Kasumi-1 (cell line): ENCODE measurements around the gene CHMP1A.
A peak's percentile ranks its signal among the peaks of the same experiment; 100 is the strongest.

Experiments
- DNase-seq, 2 experiments: peaks; one replicate each; lab custom pipeline; 2025; lab: John Stamatoyannopoulos, UW

The CHMP1A gene

DNA sequence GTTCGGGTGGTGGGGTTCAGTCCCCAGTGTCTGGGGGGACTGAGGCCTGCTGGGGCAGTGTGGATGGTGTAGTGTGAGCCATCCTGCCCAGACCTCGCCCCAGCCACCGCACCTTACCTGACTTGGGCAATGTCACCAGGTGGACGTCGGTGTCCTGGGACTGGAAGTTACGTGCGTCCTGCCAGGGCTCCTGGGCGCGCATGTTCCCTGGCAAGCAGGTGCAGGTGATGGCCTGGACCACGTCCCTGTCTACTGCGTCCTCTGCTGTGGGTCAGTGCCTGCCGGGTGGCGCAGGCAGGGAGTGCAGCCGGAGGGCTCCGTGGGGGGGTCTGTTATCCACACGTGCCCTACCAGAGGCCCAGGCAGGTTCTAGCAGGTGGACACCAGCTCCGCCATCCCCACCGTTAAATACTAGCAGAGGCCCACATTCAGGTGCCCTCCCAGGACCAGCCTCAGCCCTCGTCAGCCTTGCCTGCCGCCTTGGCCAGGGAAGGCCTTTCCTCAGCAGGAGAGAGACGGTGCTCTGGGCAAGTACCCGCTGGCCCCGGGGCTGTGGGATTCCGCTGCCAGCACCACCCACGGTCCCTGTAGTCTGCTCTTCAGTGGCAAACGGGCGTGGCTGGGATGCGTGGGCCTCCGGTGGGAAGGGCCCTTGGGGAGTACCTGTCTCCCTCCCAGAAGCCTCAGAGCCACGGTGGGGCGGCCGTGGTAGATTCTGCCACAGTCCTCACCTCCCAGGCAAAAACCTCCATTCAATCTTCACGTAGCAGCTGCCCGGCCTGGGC lies 52.1 kb downstream of the CHMP1A start:
- no peak for DNase-seq

DNA sequence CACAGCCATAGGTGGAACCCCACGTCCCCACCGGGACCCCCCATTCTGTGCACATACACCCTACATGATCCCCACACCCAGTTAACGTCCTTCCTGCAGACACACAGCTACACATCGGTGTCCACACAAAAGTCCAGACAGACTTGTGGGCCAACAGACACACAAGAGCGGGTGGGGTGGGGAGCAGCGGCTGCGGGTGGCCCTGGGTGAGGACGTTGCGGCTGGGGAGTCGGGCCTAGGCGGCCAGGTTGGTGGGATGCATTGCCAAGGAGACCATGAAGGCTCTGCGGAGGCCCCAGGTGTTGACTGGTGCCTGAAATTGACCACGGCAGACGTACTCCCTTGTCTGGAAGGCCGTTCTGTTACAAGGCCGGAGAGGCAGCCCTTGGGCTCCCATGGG lies 52.7 kb downstream of the CHMP1A start:
- DNase-seq, result no peak

DNA sequence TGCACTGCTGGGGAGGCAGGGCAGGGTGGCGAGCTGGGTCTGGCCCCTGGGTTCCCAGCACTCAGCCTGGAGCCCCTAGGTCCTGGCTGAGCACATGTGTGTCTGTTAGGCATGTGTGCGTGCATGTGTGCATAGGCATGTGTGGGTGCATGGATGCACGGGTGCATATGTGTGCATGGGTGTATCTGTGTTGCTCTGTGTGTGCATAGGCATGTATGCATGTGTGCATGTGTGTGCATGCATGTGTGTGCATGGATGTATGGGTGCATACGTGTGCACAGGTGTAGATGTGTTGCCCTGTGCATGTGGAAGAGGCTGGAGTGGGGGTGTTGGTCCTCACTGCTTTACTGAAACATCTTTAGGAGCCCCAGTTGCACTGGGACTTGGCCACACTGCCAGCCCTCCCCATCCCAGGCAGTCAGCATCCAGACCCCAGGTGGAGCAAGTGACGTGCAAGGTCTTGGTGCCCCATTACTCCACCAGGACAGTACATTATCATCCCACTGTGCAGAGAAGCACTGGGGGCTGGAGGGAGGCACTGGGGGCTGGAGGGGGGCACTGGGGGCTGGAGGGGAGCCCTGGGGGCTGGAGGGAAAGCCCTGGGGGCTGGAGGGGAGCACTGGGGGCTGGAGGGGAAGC lies 54.4 kb downstream of the CHMP1A start:
- DNase-seq, result no peak

DNA sequence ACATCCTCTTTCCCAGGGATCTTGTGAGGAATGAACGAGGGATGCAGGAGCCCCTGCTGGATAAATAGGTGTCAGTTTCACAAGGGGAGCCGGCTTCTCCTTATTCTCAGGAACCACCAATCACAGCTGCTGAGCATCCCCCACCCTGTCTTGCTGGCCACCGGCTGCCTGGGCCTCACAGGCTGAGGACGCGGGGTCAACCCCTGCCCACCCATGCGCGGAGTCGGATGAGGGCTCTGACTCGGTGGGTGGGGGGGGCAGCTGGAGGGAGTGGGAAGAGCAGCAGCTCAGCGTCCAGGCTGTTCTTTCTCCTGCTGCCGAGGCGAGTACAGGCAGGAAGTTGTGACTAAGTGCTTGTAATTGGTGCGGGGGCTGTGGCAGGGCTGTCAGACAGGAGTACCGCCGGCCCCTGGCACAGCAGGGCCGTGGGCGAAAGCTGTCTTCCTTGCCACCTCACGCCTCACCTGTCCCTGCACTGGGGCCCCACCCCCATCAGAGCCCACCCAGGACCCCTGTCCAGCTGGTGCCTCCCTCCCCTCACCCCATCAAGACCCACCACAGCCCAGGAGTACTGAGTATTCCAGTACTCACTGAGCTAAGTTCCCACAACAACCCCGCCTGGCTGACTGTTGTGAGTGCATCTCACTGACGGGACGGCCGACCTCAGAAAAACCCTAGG lies 55.1 kb downstream of the CHMP1A start:
- peak; percentile 75 to 81 for DNase-seq

DNA sequence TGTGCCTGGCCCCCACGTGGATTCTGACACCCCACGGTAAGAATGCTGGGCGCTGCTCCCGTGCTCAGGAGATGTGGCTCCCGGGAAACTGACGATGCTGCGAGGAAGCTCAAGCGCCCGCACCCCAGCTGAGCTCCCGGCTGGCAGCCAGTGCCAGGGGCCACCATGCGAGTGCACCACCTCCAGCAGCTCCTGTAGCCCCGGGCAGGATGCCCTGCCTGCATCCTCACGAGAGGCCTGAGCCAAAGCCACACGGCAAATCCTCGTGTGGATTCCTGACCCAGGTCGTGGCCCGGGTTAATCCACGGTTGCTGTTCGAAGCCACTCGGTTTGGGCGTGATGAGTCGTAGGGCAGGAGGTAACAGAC lies 55.6 kb downstream of the CHMP1A start:
- no peak for DNase-seq

DNA sequence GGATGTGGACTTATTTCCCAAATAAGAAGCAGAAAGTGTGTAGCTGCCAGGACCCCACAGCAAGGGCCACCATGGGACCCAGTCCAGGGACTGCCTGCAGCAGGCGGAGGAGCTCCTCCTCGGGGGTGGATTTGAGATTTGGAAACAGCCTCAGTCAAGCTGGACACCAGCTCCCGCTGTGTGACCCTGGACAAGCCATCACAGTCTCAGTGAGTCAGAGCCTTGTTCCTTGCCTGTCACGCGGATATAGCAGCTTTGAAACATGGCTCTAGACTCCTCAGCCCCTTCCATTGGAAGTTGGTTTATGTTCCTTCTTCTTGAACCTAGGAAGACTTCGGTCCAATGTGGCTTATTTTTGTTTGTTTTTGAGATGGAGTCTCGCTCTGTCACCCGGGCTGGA lies 56.6 kb downstream of the CHMP1A start:
- DNase-seq, result no peak

DNA sequence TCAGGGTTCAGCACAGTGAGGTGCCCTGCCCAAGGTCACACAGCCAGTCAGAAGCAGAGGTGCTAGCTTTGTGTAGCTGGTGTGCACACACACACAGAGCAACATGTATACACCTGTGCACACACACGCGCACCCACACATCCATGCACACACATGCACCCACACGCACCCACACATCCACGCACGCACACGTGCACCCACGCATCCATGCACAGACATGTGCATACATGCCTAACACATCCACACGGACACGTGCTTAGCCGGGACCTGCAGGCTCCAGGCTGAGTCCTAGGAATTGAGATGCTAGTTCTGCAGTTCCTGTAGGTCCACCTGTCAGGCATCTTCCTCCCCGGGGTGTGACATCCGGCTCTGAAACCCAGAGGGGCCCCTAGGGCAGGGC lies 57.1 kb downstream of the CHMP1A start:
- no peak for DNase-seq

DNA sequence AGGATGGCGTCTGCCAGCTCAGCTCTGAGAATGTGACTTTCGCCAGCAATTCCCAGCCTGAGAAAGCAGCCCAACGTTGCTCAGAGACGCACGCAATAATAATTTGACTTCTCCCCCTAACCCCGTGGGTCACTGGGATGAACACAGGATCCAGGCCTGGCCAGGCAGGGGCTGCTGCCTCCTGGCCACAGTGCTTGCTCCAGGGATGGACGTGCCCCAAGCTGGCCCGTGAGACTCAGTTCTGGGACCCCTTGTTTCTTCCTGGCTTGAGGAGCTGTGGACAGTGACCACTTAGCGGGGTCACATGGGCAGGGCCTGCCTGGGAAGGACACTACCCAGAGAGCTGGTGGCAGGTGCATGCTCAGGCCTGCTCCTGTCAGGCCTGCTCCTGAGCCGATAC lies 57.6 kb downstream of the CHMP1A start:
- no peak for DNase-seq

DNA sequence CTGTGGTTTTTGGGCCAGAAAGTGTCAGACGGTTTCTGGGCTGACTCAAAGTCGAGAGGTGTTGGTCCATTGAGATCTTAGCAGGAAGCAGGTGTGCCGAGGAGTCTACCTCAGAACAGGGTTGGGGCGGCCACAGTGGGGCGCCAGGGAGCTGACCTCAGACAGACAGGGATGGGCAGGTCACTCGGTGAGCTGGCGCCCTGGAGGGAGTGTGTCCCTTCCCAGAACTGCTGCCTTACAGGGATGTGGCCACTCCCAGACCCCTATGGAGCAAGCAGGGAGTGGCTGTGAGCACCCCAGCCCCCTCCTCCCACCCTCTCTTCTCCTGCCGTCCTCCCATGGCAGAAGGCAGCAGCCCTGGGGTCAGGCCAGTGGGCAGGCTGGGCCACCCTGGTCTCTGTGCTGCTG lies 58.1 kb downstream of the CHMP1A start:
- no peak for DNase-seq

DNA sequence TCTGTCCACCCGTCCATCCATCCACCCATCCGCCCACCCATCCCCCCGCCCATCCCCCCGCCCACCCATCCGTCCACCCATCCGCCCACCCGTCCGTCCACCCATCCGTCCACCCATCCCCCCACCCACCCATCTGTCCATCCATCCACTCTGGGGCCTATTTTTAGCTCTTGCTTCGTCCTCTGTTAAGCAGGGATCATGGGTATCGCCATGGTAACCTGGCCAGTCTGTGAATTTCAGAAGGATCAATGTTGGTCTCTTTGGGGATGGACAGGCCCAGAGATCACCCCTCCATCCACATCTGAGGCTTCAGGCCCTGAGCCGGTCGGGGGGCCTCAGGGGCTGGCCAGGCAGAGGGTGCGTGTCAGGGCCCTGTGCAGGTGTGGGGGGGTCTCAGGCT lies 59.3 kb downstream of the CHMP1A start:
- DNase-seq, result no peak

DNA sequence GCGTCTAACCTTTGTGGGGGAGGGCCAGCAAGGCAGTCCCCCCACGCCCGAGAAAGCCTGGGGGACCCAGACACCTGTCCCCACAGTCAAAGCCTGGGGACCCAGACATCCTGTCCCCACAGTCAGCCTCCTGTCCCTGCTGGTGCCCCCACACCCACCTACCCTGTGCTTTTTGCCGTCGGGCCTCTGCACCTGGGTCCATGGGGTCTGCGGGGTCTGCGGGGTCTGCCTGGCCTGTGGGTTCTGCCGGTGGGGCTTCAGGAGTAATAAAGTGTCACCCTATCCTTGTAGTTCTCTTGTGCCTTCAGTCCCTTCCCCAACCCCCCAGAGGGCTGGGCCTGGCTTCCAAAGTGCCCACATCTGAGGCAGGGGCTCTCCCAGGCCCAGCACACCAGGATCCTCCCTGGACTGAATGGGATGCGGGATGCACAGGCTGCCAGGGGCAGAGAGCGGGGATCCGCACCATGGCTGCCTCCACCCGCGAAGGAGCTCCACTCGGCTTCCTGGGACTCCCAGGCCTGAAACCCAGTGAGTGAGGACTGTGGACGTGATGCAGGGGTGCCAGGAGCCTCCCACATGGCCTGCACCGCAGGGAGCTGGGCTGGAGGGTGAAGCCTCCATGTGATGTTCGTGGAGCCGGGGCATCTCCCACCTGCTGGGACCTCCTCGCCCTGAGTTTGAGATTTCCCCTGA lies 60.4 kb downstream of the CHMP1A start:
- DNase-seq, result no peak

DNA sequence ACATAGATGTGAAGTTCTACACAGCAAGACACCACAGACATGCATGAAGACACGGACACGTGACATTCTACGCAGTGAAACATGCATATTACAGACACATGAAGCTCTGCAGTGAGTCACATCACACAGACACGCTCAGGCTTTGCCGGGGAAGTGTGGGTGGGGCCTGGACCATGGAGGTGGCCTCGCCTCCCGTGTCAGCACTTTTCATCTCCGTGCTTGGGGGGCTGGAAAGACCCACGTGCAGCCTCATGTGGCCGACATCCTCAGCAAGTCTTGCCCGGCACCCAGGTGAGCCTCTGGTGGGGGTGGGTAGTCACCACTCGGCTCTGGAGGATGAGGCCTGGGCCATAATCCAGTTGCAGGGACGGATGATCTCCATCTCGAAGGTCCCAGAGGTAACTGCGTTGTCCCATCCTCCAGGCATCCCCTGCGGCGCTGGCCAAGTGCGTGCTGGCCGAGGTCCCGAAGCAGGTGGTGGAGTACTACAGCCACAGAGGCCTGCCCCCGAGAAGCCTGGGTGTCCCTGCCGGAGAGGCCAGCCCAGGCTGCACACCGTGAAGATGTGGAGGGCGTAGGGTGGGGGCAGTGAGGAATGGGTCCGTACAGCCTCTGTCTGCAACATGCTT lies 61.3 kb downstream of the CHMP1A start:
- DNase-seq, result no peak

DNA sequence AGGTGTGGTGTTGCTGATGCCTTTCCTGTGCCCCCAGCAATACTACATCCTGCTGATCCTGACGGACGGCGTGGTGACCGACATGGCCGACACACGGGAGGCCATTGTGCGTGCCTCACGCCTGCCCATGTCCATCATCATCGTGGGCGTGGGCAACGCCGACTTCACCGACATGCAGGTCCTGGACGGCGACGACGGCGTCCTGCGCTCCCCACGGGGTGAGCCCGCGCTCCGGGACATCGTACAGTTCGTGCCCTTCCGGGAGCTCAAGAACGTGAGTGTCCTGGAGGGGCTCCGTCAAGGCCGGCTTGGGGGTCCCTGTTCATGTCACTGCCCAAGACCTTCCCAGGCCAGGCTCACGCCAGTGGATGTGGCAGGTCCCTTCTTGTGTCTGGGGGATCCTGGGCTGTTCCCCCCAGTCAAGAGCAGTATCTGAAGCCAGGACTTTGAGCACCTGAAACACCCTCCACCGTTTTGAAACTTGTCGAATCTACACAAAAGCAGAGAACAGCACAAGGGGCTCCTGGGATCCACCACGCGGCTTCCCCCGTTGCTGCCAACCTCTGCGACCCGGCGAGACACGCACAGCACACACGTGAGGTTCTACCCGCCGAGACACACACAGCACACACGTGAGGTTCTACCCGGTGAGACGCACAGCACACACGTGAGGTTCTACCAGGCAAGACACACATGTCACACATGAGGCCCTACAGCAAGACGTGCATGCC lies 62.0 kb downstream of the CHMP1A start:
- DNase-seq, result no peak
